H1 (cell line): ENCODE data around the gene CEMP1.

Experiments used
- CHD1 ChIP-seq: IDR thresholded peaks from 2 replicates; pipeline ENCODE4 v1.6.1; 2012; ENCODE audit warnings: low read depth, low read length, improper control_type of control experiment
- CTCF ChIP-seq, 3 experiments: IDR thresholded peaks; 1 replicate in 2 of 3; 2 replicates in 1 of 3; pipeline versions ENCODE4 v1.5.1 to v1.6.1; 2011; ENCODE audit warnings: low read length in 3 of 3, mild to moderate bottlenecking in 3 of 3, inconsistent platforms in 2 of 3, low read depth in 1 of 3, moderate library complexity in 1 of 3; ENCODE audit not compliant: insufficient read depth in 1 of 3; ENCODE audit errors: control extremely low read depth in 1 of 3
- EZH2 ChIP-seq: fragments of 200-600 bp; sonication (generic); IDR thresholded peaks from 2 replicates; pipeline ENCODE4 v1.7.1; 2012; ENCODE audit warnings: low read depth, mild to moderate bottlenecking, moderate library complexity, low read length, inconsistent platforms; ENCODE audit not compliant: severe bottlenecking
- MAX ChIP-seq: IDR thresholded peaks from 2 replicates; pipeline ENCODE4 v1.6.1; 2012; ENCODE audit warnings: inconsistent platforms

- TF ChIP-seq CTCF (IDR thresholded peaks at IDR 0.05; ENCODE audit: control extremely low read depth in 1 of 3, insufficient read depth in 1 of 3, low read depth in 1 of 3, low read length in 3 of 3) (no peak), EZH2 (no peak), MAX (0 out of 2 replicates have a peak, but pooled peaks have one; percentile 13), CHD1 (no peak)
These were observed 6.5 kb upstream of the CEMP1 start, which contains the start of gene PDPK1 for GRCh38 chr16:2537451-2538379.
